ENCODE data around the gene SLC40A1.

SLC40A1 gene, protein sequence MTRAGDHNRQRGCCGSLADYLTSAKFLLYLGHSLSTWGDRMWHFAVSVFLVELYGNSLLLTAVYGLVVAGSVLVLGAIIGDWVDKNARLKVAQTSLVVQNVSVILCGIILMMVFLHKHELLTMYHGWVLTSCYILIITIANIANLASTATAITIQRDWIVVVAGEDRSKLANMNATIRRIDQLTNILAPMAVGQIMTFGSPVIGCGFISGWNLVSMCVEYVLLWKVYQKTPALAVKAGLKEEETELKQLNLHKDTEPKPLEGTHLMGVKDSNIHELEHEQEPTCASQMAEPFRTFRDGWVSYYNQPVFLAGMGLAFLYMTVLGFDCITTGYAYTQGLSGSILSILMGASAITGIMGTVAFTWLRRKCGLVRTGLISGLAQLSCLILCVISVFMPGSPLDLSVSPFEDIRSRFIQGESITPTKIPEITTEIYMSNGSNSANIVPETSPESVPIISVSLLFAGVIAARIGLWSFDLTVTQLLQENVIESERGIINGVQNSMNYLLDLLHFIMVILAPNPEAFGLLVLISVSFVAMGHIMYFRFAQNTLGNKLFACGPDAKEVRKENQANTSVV

DNA sequence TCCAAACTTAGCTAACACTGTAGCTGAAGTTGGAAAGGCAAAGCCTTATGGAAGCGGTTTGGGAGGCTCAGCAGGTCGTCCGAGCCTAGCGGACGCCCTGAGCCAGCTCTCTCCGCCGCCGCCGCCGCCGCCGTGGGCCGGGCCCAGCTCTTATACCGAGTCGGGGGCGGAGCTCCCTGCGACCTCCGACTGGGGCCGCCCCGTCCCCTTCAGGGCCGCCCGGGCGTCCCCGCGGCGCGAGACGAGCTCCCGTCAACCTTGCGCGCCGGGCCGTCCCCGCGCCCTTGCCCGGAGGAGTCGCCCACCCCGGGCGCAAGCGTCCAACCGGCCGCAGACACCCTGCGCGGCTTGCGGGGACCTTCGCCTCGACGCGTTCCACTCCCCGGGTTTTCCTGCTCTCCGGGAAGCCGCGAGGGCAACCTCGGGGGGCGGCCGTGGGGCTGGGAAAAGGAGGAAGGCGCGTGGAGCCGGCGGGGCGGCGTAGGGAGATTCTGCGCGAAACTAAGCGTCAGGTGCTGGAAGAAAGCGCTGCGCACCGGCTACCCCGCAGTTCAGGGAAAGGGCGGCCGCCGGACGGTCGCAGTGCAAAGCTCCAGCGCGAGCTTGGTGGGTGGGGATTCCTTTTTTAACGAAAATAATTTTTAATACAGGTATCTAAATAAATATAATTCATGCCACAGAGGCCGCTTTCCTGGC, at the start of gene SLC40A1:
Gene SLC40A1 (minus strand): TSS at position 129 of the 696 bp plus-strand sequence. CDS start 326 bp downstream, outside the sequence.
- H2AFZ ChIP-seq (ENCODE audit: low read length, unreplicated experiment), result peak within 1 kb of the TSS; percentile 84
- peaks cover 4% of the 10 kb centered on the region for H3K4me1 ChIP-seq (ENCODE audit: control insufficient read depth, insufficient read depth, low read length, unreplicated experiment)
- H3K79me2 ChIP-seq (ENCODE audit: control insufficient read depth, insufficient read depth, low read length, unreplicated experiment), result no peaks in the 10 kb centered on the region
- H3K36me3 ChIP-seq (ENCODE audit: insufficient read depth, low read length), result no peaks in the 10 kb centered on the region
- H3K27me3 ChIP-seq (ENCODE audit: insufficient read depth, low read length), result peaks cover 11% of the 10 kb centered on the region; the same call in 1 of the 2 replicates
- H3K4me3 ChIP-seq (ENCODE audit: low read depth, low read length), result peak within 1 kb of the TSS; percentile 80
- no peak within 1 kb of the TSS for H3K27ac ChIP-seq (ENCODE audit: low read depth, low read length)

DNA sequence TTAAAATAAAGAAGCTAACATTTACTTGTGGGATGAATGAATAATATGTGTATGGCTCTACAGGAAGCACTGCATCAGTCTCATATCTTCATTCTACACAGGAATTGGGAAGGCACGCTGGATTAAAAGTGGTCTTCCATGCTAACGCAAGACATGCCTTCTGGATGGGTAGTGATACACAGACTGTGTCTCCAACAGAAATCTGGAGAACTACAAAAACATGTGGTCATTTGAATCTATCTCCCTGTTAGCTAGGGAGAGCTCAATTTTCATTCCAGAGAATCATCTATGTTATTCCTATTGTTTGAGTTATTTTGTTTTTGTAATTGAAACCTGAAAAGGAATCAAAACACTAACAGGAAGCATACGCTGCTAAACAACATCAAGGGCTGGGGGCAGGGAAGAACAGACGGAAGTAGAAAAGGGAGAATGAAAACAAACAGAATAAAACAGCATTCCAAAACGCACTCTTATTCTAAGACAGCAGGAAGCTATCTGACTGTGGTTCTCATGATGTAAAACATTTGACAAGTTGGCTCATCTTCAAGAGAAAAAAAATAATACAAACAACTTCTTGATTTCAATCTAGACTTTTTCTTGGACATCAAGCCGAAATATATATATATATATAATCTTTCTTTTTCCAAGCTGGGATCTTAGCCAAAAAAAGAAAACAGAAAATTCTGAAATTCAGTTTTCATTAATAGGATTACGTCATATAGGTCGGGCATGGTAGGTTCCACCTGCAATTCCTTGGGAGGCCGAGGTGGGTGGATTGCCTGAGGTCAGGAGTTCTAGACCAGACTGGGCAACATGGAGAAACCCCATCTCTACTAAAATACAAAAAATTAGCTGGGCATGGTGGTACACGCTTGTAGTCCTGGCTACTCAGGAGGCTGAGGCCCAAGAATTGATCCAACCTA, 49.2 kb upstream of the SLC40A1 start:
- Histone ChIP-seq H3K79me2 (ENCODE audit: control insufficient read depth, insufficient read depth, low read length, unreplicated experiment) (no peaks in the 10 kb centered on the region), H3K27ac (ENCODE audit: low read depth, low read length) (no peak overlapping the region), H3K36me3 (ENCODE audit: insufficient read depth, low read length) (no peaks in the 10 kb centered on the region), H3K4me3 (ENCODE audit: low read depth, low read length) (no peak overlapping the region), H3K4me1 (ENCODE audit: control insufficient read depth, insufficient read depth, low read length, unreplicated experiment) (no peaks in the 10 kb centered on the region), H2AFZ (ENCODE audit: low read length, unreplicated experiment) (peak overlapping the region; percentile 82), H3K27me3 (ENCODE audit: insufficient read depth, low read length) (no peaks in the 10 kb centered on the region)

DNA sequence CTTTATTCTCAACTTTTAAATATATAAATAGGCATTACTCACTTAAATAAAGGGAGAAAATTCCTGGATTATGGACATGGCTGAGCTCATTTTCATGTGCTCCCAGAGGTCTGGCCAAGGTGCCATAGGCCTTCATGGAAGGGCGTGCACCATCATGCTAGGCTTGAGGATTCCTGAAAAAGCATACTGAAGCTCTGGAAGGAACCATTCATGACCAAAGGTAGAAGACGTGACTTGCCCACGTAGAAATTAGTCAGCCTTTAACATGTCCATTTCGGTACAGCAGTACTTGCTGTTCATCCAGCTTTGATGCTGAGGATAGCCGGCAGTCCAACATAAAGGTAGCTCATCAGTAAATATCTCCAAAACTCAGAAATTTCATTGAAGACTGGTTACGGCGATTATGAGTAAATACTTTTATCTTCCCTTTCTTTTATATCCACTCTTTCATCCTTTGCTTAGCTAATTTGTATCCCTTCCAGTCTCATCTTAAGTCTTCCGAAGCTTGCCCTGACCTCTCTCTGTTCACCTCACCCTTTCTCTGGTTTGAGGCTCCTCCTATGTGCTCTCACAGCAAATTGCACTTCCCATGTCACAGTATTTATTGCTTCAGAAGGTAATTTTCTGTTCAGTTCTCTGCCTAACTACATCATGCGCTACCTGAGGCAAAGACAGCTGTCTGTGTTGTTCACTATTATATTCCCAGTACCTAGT, 48.4 kb upstream of the SLC40A1 start:
- no peaks in the 10 kb centered on the region for H3K79me2 ChIP-seq (ENCODE audit: control insufficient read depth, insufficient read depth, low read length, unreplicated experiment)
- no peak overlapping the region for H3K4me3 ChIP-seq (ENCODE audit: low read depth, low read length)
- H3K27ac ChIP-seq (ENCODE audit: low read depth, low read length), result no peak overlapping the region
- H3K27me3 ChIP-seq (ENCODE audit: insufficient read depth, low read length), result no peaks in the 10 kb centered on the region
- peak overlapping the region; percentile 82 for H2AFZ ChIP-seq (ENCODE audit: low read length, unreplicated experiment)
- no peaks in the 10 kb centered on the region for H3K36me3 ChIP-seq (ENCODE audit: insufficient read depth, low read length)
- H3K4me1 ChIP-seq (ENCODE audit: control insufficient read depth, insufficient read depth, low read length, unreplicated experiment), result no peaks in the 10 kb centered on the region

DNA sequence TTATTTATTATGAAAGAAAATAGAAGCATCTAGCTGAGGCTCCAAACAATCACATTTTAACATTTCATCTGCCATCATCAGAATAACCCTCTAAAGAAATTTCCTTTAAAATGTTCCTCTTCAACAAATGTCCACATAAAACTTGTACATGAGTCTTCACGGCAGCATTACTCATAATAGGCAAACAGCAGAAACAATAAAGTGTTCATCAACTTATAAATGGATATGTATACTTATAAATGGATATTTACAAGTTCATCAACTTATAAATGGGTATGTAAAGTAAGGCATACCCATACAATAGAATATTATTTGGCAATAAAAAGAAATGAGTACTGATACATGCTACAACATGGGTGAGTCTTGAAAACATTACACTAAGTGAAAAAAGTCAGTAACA, 47.2 kb upstream of the SLC40A1 start:
- Histone ChIP-seq H3K4me3 (ENCODE audit: low read depth, low read length) (no peak overlapping the region), H2AFZ (ENCODE audit: low read length, unreplicated experiment) (no peak overlapping the region), H3K27ac (ENCODE audit: low read depth, low read length) (no peak overlapping the region), H3K4me1 (ENCODE audit: control insufficient read depth, insufficient read depth, low read length, unreplicated experiment) (no peaks in the 10 kb centered on the region), H3K27me3 (ENCODE audit: insufficient read depth, low read length) (no peaks in the 10 kb centered on the region), H3K36me3 (ENCODE audit: insufficient read depth, low read length) (no peaks in the 10 kb centered on the region), H3K79me2 (ENCODE audit: control insufficient read depth, insufficient read depth, low read length, unreplicated experiment) (no peaks in the 10 kb centered on the region)

DNA sequence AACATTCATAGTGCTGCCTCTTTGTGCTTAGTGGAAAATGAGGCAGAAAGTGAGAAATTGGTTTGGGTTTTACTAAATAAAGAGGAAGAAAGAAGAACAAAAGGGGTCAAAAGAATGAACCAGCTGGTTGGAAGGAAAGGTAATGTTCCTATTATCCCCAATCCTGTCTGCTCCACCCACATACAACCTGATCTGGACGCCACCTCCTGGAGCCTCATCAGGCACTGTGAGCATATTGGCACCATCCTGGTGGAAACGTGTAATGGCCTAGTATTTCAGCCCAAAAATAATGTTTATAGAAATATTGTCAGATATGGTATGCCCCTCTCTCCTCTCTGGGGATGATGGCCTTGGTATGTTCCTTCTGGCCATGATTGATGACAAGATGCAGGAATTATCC, 45.0 kb upstream of the SLC40A1 start:
- Histone ChIP-seq H3K36me3 (ENCODE audit: insufficient read depth, low read length) (no peaks in the 10 kb centered on the region), H3K79me2 (ENCODE audit: control insufficient read depth, insufficient read depth, low read length, unreplicated experiment) (no peaks in the 10 kb centered on the region), H3K4me3 (ENCODE audit: low read depth, low read length) (no peak overlapping the region), H3K27me3 (ENCODE audit: insufficient read depth, low read length) (no peaks in the 10 kb centered on the region), H3K4me1 (ENCODE audit: control insufficient read depth, insufficient read depth, low read length, unreplicated experiment) (no peaks in the 10 kb centered on the region), H3K27ac (ENCODE audit: low read depth, low read length) (no peak overlapping the region), H2AFZ (ENCODE audit: low read length, unreplicated experiment) (no peak overlapping the region)

DNA sequence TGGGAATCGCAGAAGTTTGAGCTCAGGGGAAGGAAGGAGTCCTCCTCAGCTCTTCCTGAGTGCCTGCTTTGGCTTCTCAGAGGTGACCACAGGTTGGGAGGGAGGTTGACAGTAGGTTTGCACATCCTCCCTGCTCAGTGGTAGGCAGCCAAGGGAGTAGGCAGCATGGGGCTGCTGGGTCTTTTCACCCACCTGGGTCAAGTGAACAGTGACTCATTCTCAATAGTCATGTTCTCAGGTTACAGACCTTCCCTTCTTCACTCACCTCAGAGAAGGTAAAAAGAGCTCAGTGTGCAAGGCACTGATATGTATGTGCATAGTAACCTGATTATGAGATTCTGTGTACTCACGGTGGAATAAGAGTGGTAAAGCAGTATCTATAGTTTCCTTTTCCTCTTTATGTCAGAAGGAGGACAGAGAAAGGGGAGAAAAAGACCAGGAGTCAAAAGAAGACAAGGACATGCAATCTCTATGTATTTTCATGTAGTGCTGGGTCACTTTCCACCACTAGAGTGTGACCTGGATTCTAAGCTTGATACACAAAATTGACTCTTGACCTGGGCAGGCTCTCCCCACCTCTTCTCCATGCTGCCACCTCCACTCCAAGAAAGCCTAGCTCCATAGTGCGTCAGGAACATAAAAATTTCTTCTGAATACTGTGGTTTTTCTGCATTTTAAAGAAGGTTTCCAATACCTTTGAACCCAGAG, 44.2 kb upstream of the SLC40A1 start:
- Histone ChIP-seq H3K79me2 (ENCODE audit: control insufficient read depth, insufficient read depth, low read length, unreplicated experiment) (no peaks in the 10 kb centered on the region), H3K27ac (ENCODE audit: low read depth, low read length) (no peak overlapping the region), H3K4me3 (ENCODE audit: low read depth, low read length) (no peak overlapping the region), H3K4me1 (ENCODE audit: control insufficient read depth, insufficient read depth, low read length, unreplicated experiment) (no peaks in the 10 kb centered on the region), H2AFZ (ENCODE audit: low read length, unreplicated experiment) (no peak overlapping the region), H3K27me3 (ENCODE audit: insufficient read depth, low read length) (no peaks in the 10 kb centered on the region), H3K36me3 (ENCODE audit: insufficient read depth, low read length) (no peaks in the 10 kb centered on the region)

DNA sequence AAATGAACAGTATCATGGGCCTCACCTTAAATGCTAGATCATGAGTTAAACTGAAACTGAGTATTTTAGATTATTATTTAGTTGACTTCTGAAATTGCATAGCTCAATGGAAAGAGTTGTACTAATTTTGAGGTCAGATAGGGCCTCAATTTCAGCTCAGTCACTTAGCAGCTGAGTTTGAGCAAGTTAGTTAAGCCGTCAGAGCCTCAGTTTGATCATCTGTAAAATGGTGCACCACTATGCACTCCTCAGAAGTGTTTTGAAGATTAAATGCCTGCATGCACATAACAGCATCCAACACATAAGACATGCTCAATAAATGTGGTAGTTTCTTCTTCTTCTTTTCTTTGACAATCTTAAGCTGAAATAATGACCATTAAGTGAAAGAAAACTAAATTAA, 42.5 kb upstream of the SLC40A1 start:
- Histone ChIP-seq H3K79me2 (ENCODE audit: control insufficient read depth, insufficient read depth, low read length, unreplicated experiment) (no peaks in the 10 kb centered on the region), H3K4me1 (ENCODE audit: control insufficient read depth, insufficient read depth, low read length, unreplicated experiment) (no peaks in the 10 kb centered on the region), H3K27me3 (ENCODE audit: insufficient read depth, low read length) (no peaks in the 10 kb centered on the region), H3K4me3 (ENCODE audit: low read depth, low read length) (no peak overlapping the region), H3K27ac (ENCODE audit: low read depth, low read length) (no peak overlapping the region), H2AFZ (ENCODE audit: low read length, unreplicated experiment) (no peak overlapping the region), H3K36me3 (ENCODE audit: insufficient read depth, low read length) (no peaks in the 10 kb centered on the region)

DNA sequence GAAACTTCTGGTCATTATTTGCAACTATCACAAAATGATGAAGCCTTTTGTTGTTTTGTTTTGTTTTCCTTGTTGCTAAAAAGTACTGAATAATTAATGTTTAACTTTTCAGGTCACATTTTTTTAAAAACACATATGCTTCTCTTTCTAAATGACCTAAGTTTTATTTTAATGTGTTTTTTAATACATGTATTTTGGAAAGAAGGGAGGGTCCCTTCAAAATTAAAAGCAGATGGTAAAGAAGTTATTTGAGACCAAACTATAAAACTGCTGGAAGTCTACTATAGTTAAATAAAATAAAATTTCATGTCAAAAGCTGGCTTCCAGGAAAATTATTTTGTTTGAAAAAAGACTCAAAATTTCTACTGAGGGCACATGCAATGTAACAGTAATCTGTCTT, 41.2 kb upstream of the SLC40A1 start:
- no peak overlapping the region for H2AFZ ChIP-seq (ENCODE audit: low read length, unreplicated experiment)
- no peaks in the 10 kb centered on the region for H3K27me3 ChIP-seq (ENCODE audit: insufficient read depth, low read length)
- no peaks in the 10 kb centered on the region for H3K4me1 ChIP-seq (ENCODE audit: control insufficient read depth, insufficient read depth, low read length, unreplicated experiment)
- no peaks in the 10 kb centered on the region for H3K79me2 ChIP-seq (ENCODE audit: control insufficient read depth, insufficient read depth, low read length, unreplicated experiment)
- H3K27ac ChIP-seq (ENCODE audit: low read depth, low read length), result no peak overlapping the region
- no peaks in the 10 kb centered on the region for H3K36me3 ChIP-seq (ENCODE audit: insufficient read depth, low read length)
- H3K4me3 ChIP-seq (ENCODE audit: low read depth, low read length), result no peak overlapping the region

DNA sequence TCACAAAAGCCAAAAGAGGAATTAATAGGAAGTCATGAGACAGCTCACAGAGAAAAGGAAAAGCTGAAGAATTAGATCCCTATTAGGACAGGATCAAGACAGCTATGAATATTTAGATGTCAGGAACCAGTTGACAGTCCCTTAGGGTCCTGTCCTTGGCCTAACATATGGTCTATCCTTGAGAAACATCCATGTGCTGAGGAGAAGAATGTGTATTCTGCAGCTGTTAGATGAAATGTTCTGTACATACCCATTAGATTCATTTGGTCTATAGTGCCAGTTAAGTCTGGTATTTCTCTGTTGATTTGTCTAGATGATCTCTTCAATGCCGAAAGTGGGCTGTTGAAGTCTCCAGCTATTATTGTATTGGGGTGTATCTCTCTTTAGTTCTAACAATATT, 37.6 kb upstream of the SLC40A1 start:
- H3K36me3 ChIP-seq (ENCODE audit: insufficient read depth, low read length), result no peaks in the 10 kb centered on the region
- no peaks in the 10 kb centered on the region for H3K79me2 ChIP-seq (ENCODE audit: control insufficient read depth, insufficient read depth, low read length, unreplicated experiment)
- no peak overlapping the region for H3K4me3 ChIP-seq (ENCODE audit: low read depth, low read length)
- H3K4me1 ChIP-seq (ENCODE audit: control insufficient read depth, insufficient read depth, low read length, unreplicated experiment), result peaks cover 6% of the 10 kb centered on the region
- no peak overlapping the region for H2AFZ ChIP-seq (ENCODE audit: low read length, unreplicated experiment)
- H3K27ac ChIP-seq (ENCODE audit: low read depth, low read length), result no peak overlapping the region
- H3K27me3 ChIP-seq (ENCODE audit: insufficient read depth, low read length), result no peaks in the 10 kb centered on the region

Data from ACC112 (cell line).